ENCODE data around the gene PDE4C.
"Not testable (repeated sequence)": the region's sequence is repeated elsewhere in the genome, so short reads cannot be mapped to it uniquely, and the experiment has no call there.

Gene PDE4C

DNA sequence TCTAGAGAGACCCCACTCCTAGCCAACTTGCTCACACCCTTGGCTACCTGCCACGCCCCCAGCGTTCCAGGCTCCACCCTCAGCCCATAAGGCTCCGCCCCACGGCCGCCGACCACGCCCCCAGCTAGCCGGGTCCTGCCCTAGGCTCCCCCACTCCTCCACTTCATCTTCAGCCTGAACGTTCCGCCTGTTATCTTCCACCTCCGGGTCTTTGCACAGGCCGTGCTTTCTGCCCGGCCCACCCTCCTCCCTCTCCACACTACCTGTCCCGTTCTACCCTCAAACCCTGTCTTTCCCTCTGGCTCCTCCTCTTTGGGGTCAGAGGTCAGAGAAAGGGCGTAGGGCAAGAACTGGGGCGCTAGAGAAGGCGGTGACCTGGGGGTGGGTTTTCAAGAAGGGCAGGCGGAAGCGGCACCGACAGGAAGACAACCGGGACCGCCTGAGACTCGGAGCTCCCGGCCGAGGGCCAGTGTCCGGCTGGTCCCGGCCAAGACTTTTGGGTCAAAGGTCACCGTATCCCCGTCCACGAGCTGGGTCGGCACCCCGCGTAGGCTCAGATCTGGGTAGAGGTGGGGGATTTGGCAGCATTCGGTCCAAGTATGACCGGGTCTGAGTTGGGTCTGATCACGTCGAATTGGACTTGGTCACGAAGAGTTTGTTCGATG lies 2.2 kb downstream of the PDE4C start:
- DNase-seq (ENCODE audit: low spot score), result no peak

- DNase-seq (ENCODE audit: low spot score), result no peak
Observed at GRCh38 chr19:18221815-18222725, 4.2 kb downstream of the PDE4C start.

GRCh38 chr19:18220632-18221275 lies 5.5 kb downstream of the PDE4C start:
- no peak for DNase-seq (ENCODE audit: low spot score)

DNA sequence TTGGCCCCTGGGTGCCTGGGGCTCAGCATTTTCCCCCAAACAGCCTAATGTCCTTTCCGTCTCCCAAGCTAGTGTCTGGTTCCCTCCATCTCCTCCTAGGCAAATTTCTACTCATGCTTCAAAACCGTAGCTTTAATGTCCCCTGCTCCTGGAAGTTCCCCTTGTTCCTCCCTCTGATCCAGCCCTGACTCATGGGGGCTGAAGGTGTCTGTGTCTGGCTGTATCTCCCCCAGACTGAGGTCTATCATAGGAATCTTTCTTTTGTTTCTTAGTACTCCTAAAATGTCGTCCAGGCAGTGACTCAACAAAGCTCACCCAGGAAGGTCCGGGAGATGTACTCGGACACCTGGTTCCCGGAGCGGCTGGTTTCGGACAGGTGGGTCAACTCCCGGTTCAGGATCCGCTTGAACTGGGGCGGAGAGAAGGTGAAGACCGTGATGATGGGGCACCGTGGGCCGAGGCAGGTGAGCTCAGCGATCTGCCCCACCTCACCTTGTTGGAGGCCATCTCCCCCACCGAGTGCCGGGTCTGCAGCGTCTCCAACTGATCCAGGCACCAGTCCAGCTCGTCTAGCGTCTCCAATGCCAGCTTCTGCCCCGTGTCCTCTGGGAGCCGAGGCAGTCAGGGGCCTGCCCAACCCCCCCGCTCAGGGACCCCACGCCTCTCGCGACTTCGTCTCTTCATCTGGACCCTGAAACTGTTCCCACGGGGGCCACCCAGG lies 6.2 kb downstream of the PDE4C start:
- DNase-seq (ENCODE audit: low spot score), result no peak

- no peak for DNase-seq (ENCODE audit: low spot score)
Observed at GRCh38 chr19:18218600-18218999, 7.6 kb downstream of the PDE4C start.

GRCh38 chr19:18218159-18218558 lies 8.1 kb downstream of the PDE4C start:
- no peak for DNase-seq (ENCODE audit: low spot score)

DNA sequence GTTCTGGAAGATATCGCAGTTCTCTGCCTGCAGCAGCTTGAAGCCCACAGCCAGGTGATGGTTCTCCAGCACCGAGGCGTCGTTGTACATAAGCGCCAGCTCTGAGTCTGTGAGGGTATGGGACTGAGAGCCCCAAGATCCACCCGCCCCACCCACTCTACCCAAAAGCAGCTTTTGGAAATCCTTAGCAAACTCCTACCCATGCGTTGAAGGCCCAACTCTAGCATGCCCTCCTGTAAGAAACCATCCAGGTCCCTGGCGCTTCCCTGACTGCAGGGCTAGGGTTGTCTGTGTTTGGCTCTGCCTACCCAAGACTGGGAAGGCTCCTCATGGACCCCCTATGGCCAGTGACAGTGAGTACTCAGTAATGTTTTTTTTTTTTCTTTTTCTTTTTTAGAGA lies 9.4 kb downstream of the PDE4C start:
- no peak for DNase-seq (ENCODE audit: low spot score)

DNA sequence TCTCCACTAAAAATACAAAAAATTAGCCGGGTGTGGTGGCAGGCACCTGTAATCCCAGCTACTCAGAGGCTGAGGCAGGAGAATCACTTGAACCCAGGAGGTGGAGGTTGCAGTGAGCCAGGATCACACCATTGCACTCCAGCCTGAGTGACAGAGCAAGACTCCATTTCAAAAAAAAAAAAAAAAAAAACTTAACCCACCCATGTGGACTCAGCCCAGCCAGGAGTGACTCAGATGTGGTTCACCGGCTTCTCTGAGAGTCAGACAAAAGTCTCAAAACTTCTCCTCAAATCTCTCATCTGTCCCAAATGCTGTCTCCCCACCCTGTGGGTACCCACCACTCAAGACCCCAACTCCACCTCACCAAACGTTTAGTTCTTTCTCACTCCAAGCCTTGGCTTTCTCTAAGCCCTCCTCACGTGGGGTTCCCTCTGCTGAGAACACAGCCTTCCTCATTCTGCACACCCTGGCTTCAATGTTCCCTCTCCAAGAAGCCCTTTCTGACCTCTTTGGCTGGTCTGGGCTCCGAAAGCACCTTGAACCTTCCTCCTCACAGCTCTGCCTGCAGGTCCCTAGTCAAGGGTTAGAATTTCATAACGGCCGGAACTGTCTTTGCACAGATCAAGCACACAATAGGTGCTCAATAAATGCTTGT lies 11.3 kb downstream of the PDE4C start:
- no peak for DNase-seq (ENCODE audit: low spot score)

DNA sequence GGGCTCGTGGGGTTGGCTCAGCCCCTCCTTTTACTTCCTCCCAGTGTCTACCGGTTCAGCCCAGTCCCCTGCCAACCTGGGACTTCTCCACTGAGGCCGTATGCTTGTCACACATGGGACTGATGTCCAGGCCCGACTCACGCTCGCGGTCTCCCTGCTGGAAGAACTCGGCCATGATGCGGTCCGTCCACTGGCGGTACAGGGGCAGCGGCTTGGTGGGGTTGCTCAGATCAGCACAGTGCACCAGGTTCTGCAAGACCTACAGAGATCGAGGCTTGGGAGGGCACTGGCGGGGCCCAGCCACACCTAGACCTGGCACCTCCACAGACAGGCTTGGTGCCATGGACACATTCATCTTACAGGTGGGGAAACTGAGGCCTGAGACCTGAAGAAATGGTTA lies 14.6 kb downstream of the PDE4C start:
- DNase-seq (ENCODE audit: low spot score), result no peak

DNA sequence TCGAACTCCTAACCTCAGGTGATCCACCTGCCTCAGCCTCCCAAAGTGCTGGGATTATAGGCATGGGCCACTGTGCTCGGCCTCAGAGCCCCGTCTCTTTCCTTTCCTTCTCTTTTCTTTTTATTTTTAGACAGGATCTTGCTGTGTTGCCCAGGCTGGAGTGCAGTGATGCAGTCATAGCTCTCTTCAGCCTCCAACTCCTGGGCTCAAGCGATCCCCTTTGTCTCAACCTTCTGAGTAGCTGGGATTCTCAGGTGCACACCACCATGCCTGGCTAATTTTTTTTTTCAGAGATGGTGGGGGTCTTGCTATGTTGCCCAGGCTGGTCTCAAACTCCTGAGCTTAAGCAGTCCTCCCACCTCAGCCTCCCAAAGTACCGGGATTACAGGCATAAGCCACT lies 16.3 kb downstream of the PDE4C start:
- not testable (repeated sequence) for DNase-seq (ENCODE audit: low spot score)

DNA sequence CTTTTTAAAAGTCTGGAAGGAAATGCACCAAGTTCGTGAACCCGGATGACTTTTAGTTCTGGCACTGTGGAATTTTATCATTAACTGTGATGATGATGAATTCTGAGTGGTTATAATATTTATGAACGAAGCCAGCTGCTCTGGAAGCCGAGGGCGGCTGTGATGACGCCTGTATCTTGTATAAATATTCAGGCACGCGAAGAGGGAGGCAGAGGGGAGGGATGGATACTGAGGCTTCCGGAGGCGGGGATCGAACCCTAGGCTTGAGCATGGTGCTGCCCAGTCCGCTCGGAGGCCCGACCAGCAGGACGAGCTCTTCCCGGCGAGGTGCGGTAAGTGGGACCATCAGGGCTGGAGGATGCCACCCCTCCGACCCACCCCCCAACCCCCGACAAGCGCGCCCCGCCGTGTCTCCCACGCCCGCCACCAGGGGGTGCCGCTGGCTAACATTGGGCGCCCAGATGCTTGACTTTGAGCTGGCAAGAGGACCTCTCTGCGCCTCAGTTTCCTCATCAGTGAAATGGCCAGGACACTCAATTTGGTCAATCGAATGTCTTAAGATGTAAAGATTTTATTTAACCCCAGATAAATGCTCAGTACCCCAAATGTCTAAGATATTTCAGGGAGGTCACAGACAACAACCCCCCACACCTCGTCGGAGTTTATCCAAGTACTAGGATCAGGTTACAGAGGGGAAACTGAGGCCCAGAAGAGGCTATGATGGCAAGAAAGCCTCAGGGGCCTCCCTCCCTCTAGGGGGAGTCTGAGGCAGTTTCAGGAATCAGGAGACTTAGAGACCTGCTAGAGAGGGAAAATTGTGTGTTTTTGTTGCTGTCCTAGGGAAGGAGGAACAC lies 17.9 kb downstream of the PDE4C start:
- no peak for DNase-seq (ENCODE audit: low spot score)

DNA sequence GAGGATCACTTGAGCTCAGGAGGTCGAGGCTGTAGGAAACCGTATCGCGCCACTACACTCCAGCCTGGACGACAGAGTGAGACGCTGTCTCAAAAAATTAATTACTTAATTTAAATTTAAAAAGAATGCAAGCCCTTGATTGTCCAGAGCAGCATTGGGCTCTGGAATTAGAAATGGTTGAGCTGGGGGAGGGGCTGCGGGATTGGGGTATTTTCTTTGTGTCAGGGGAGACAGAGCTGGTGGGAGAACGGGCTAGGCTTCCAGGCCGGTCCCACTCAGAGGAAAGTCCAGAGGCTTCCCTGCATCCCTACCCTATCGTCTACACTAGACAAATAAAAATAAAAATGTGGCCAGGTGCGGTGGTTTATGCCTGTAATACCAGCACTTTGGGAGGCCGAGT lies 20.2 kb downstream of the PDE4C start:
- no peak for DNase-seq (ENCODE audit: low spot score)

- DNase-seq (ENCODE audit: low spot score), result peak; percentile 86
Observed at GRCh38 chr19:18205200-18205892, 20.9 kb downstream of the PDE4C start.

GRCh38 chr19:18204394-18205199 lies 21.6 kb downstream of the PDE4C start:
- DNase-seq (ENCODE audit: low spot score), result no peak

DNA sequence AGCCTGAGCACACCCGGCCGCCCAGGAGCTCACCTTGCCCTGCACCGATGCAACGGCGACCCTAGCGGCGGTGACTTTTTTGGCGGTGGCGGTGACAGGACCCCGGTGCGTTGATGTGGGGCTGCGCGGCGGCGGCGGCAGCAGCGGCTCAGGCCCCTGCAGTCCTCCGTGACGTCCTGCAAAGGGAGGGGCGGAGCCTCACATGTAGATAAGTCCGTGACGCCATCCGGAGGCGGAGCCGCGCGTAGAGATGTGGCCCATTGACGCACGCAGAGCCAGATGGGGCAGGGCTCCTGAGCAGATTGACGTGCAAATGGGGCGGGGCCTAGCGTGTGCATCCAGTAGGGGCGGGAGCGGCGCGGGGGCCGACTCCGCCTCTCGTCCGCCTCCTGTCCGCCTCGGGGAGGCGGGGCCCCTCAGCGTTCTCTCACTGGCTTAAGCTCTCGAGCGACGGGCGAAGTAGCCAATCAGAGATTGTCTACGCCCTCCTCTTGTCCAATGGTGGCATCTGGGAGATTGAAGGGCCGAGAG lies 22.3 kb downstream of the PDE4C start, which contains the start of gene RAB3A:
RAB3A (minus strand) TSS at position 180 of the 531 bp plus-strand sequence. CDS start 1,302 bp downstream, outside the sequence.
- peak; percentile 99 for DNase-seq (ENCODE audit: low spot score)

DNA sequence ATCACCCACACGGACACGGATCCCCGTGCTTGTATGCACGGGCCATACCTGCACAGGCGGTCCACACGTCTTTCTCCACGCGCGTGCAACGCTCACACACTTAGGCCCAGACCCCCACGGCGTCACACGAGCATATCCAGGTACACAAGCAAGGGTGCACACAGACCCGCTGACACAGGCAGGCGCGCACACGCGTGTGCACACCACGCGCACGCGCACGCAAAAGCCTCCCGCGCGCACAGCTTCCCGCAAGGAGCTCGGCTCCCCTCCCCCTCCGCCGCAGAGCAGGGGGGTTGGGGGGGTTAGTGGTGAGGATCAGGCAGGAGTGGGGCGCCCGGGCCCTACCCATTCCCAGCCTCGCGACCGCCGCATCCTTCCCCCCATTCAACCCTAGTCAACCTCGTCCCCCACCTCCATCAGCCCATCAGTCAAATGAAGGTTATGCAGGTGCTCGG lies 22.8 kb downstream of the PDE4C start:
- DNase-seq (ENCODE audit: low spot score), result peak; percentile 77

DNA sequence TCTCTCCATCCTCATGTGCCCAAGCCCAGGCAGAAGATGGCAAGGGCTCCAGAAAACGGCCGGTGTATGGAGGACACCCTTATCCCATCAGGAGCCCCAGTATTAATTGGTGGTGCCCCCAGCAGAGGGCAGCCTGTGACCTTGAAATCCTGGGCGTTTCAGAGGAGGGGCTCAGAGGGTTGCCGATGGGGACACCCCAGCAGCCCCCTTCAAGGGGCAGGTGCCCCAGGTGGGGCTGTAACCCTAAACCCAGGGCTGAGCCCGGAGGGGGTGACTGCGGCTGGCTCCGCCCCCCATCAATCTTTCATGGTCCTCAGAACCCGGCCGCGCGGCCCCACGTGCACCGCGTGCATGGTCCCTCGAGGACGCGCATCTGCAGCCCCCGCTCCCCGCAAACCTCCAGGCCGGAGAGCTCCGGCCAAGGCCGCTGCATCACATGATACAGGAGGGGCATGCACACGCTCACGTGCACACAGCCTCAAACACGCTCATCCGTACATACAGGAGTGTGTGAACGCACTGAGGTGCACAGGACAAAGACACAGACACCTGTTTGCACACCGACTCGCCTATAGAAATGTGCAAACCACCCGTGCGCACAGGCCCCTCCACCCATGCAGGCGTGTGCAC lies 23.3 kb downstream of the PDE4C start:
- no peak for DNase-seq (ENCODE audit: low spot score)

- no peak for DNase-seq (ENCODE audit: low spot score)
Observed at GRCh38 chr19:18202397-18202777, 23.9 kb downstream of the PDE4C start.

All from left forelimb (tissue), 1 donor.